ENCODE data around the gene KAZALD1. TPM values are rescaled to one million over a fixed set of nuclear protein-coding genes. Genes with fewer than 3 reads are reported as not detected.

KAZALD1 gene
- total and polyA plus RNA-seq, 10 of the 15 experiments (the other 5 are each of a cell fraction or from before 2014, with no cell fraction given) = 0.10 to 4.3 (median 1.9) TPM

DNA sequence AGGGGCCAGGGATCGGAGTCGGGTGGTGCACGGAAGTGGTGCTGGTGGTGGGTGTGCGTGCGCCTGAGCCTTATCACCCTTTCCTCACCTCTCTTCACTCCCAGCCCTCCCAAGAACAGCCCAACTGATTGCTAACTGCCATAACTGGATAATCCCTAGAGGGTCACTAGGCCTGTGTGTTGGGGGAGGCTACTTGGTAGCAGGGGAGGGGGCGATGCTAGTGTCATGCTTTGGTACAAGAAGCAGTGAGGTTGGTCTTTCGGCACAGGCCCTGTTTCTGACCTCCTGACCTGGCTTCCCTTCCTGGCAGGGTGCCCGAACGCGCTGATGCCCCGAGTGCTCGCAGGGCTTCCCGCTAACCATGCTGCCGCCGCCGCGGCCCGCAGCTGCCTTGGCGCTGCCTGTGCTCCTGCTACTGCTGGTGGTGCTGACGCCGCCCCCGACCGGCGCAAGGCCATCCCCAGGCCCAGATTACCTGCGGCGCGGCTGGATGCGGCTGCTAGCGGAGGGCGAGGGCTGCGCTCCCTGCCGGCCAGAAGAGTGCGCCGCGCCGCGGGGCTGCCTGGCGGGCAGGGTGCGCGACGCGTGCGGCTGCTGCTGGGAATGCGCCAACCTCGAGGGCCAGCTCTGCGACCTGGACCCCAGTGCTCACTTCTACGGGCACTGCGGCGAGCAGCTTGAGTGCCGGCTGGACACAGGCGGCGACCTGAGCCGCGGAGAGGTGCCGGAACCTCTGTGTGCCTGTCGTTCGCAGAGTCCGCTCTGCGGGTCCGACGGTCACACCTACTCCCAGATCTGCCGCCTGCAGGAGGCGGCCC, 652 bp downstream of the KAZALD1 start (continued):
- TF ChIP-seq, protein P1, sequence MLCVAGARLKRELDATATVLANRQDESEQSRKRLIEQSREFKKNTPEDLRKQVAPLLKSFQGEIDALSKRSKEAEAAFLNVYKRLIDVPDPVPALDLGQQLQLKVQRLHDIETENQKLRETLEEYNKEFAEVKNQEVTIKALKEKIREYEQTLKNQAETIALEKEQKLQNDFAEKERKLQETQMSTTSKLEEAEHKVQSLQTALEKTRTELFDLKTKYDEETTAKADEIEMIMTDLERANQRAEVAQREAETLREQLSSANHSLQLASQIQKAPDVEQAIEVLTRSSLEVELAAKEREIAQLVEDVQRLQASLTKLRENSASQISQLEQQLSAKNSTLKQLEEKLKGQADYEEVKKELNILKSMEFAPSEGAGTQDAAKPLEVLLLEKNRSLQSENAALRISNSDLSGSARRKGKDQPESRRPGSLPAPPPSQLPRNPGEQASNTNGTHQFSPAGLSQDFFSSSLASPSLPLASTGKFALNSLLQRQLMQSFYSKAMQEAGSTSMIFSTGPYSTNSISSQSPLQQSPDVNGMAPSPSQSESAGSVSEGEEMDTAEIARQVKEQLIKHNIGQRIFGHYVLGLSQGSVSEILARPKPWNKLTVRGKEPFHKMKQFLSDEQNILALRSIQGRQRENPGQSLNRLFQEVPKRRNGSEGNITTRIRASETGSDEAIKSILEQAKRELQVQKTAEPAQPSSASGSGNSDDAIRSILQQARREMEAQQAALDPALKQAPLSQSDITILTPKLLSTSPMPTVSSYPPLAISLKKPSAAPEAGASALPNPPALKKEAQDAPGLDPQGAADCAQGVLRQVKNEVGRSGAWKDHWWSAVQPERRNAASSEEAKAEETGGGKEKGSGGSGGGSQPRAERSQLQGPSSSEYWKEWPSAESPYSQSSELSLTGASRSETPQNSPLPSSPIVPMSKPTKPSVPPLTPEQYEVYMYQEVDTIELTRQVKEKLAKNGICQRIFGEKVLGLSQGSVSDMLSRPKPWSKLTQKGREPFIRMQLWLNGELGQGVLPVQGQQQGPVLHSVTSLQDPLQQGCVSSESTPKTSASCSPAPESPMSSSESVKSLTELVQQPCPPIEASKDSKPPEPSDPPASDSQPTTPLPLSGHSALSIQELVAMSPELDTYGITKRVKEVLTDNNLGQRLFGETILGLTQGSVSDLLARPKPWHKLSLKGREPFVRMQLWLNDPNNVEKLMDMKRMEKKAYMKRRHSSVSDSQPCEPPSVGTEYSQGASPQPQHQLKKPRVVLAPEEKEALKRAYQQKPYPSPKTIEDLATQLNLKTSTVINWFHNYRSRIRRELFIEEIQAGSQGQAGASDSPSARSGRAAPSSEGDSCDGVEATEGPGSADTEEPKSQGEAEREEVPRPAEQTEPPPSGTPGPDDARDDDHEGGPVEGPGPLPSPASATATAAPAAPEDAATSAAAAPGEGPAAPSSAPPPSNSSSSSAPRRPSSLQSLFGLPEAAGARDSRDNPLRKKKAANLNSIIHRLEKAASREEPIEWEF (IDR thresholded peaks at IDR 0.05; ENCODE audit: insufficient replicate concordance, low read depth, low read length) = no peak
- TF ChIP-seq RBBP5 (conservative IDR thresholded peaks at IDR 0.05) (no peak), RELA (IDR thresholded peaks at IDR 0.05; ENCODE audit: borderline replicate concordance, partially characterized antibody) (no peak), BRCA1 (IDR thresholded peaks at IDR 0.05; ENCODE audit: low read depth, low read length) (no peak), MYC (IDR thresholded peaks at IDR 0.05; ENCODE audit: insufficient read depth, insufficient read length, insufficient replicate concordance, low read length, severe bottlenecking) (peak; percentile 63)

Measured in GM12878 (cell line).